Neutrophil (primary cell): Measurements from ENCODE around the gene S100A8.
A peak's percentile ranks its signal among the peaks of the same experiment; 100 is the strongest.

ENCODE experiments used
- H3K27ac ChIP-seq: fragments of 200-600 bp; sonication (generic); 2 replicates; pipeline ENCODE4 v1.5.1; 2016; ENCODE audit warnings: mild to moderate bottlenecking, moderate library complexity
- H3K27me3 ChIP-seq: fragments of 200-600 bp; sonication (generic); 2 replicates; pipeline ENCODE4 v1.6.0; 2016; ENCODE audit warnings: mild to moderate bottlenecking
- H3K36me3 ChIP-seq: fragments of 200-600 bp; sonication (generic); 2 replicates; pipeline ENCODE4 v1.5.1; 2017
- H3K4me1 ChIP-seq, 2 experiments: fragments of 200-600 bp in 1 of 2; sonication (generic) in 1 of 2; 1 replicate in 1 of 2; 2 replicates in 1 of 2; pipeline versions ENCODE4 v1.5.1 to v1.6.1; 2013 to 2016; ENCODE audit warnings: low read depth in 1 of 2, low read length in 1 of 2, mild to moderate bottlenecking in 1 of 2, moderate library complexity in 1 of 2; ENCODE audit not compliant: control insufficient read depth in 1 of 2, insufficient read depth in 1 of 2
- H3K4me3 ChIP-seq, 2 experiments: fragments of 200-600 bp in 1 of 2; sonication (generic) in 1 of 2; 1 replicate in 1 of 2; 2 replicates in 1 of 2; pipeline ENCODE4 v1.5.1; 2013 to 2016; ENCODE audit warnings: low read depth in 1 of 2, low read length in 1 of 2, mild to moderate bottlenecking in 1 of 2, moderate library complexity in 1 of 2
- H3K9me3 ChIP-seq: fragments of 200-600 bp; sonication (generic); 2 replicates; pipeline ENCODE4 v1.5.1; 2016
- CTCF ChIP-seq: fragments of 200-600 bp; sonication (generic); IDR thresholded peaks from 2 replicates; pipeline ENCODE4 v1.5.1; 2016; ENCODE audit warnings: antibody characterized with exemption

The S100A8 gene

GRCh38 chr1:153358691-153358975 lies 32.2 kb downstream of the S100A8 start:
- peak overlapping the region; percentile 100 for H3K27ac ChIP-seq
- H3K9me3 ChIP-seq, result peaks cover 5% of the 10 kb centered on the region
- no peak for TF ChIP-seq CTCF
- H3K4me3 ChIP-seq, result peak overlapping the region; percentile 97
- peaks cover 81 to 99% of the 10 kb centered on the region in 2 experiments for H3K4me1 ChIP-seq
- no peaks in the 10 kb centered on the region for H3K27me3 ChIP-seq
- H3K36me3 ChIP-seq, result peaks cover 41% of the 10 kb centered on the region

GRCh38 chr1:153357853-153358690 lies 32.8 kb downstream of the S100A8 start, which contains the start of gene S100A9:
Gene S100A9, plus strand, starts transcription at chr1:153357854. Its CDS starts 430 bp downstream, at chr1:153358284.
- peak within 1 kb of the TSS; percentile 100 for H3K27ac ChIP-seq
- no peak for TF ChIP-seq CTCF

GRCh38 chr1:153357076-153357852 lies 33.6 kb downstream of the S100A8 start:
- Histone ChIP-seq H3K4me1 (peaks cover 81 to 99% of the 10 kb centered on the region in 2 experiments), H3K9me3 (peaks cover 5% of the 10 kb centered on the region), H3K4me3 (peak overlapping the region; percentile 97), H3K27ac (peak overlapping the region; percentile 100), H3K36me3 (peaks cover 41% of the 10 kb centered on the region), H3K27me3 (no peaks in the 10 kb centered on the region)
- peak; percentile 42 for TF ChIP-seq CTCF

More at GRCh38 chr1:153357853-153358690, 32.8 kb downstream of the S100A8 start, which contains the start of gene S100A9:
- Histone ChIP-seq H3K4me1 (peaks cover 81 to 99% of the 10 kb centered on the region in 2 experiments), H3K27me3 (no peaks in the 10 kb centered on the region), H3K4me3 (peak within 1 kb of the TSS; percentile 97), H3K9me3 (peaks cover 5% of the 10 kb centered on the region), H3K36me3 (peaks cover 41% of the 10 kb centered on the region)

- no peaks in the 10 kb centered on the region for H3K27me3 ChIP-seq
- TF ChIP-seq CTCF, result no peak
- peaks cover 74 to 91% of the 10 kb centered on the region in 2 experiments for H3K4me1 ChIP-seq
- H3K36me3 ChIP-seq, result peaks cover 40% of the 10 kb centered on the region
- H3K27ac ChIP-seq, result peak overlapping the region; percentile 100
- H3K4me3 ChIP-seq, result peak overlapping the region; percentile 97
- H3K9me3 ChIP-seq, result peaks cover 5% of the 10 kb centered on the region
Observed at GRCh38 chr1:153356392-153357075, 34.3 kb downstream of the S100A8 start.

- H3K9me3 ChIP-seq, result peaks cover 5% of the 10 kb centered on the region
- H3K27ac ChIP-seq, result peak overlapping the region; percentile 100
Observed at GRCh38 chr1:153355445-153356071, 35.3 kb downstream of the S100A8 start.

More at GRCh38 chr1:153355445-153356071, 35.3 kb downstream of the S100A8 start:
- peak overlapping the region; percentile 97 for H3K4me3 ChIP-seq
- H3K4me1 ChIP-seq, result peaks cover 70 to 86% of the 10 kb centered on the region in 2 experiments
- TF ChIP-seq CTCF, result peak; percentile 93
- H3K36me3 ChIP-seq, result peaks cover 31% of the 10 kb centered on the region
- no peaks in the 10 kb centered on the region for H3K27me3 ChIP-seq
